Measurements from ENCODE around the gene HMCN1.

Gene HMCN1

DNA sequence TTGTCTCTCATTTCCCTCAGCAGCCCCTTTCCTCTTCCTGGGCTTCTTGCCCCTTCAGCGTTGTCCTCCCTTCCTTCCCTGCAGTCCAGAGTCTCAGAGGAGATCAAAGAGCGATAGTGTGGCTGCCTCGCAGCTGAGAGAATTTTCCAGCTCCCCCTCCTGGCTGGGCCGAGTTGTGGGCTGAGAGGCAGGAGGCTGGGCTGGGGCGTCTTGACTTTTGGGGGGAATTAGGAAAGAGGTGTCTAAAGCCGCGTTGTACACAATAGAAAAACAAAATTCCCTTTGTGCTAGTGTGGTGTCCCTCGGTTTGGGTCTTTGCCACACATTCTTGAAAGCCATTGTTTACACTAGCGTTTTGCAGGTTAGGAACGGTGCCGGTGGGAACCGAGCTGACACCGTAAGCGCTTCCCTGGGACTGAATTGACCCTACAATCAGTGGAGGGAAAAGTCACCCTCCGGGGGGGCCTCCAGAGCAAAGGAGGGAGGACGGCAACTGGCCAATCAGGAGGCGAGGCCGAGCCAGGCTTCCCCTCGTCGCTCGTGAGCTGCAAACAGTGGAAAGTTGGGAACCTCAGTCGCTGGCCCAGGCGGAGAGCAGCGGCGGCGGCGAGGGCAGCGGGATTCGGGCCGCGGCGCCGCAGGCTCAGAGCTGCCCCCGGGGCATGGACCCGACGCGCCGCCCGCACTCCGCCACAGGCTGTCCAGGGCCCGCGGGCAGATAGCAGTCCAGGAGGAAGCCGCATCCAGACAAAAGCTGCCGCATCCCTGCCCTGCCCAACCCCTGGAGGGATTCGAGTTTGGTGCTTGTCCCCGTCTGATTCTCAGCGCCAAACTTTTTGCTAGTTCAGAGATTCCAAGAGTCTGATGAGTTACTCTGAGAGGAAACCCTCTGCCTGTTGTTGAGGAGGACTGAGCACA is at the start of gene HMCN1:
HMCN1 (plus strand) TSS at position 574 of the 918 bp plus-strand sequence. CDS start 389 bp downstream, outside the sequence.
- DNase-seq = no peak

DNA sequence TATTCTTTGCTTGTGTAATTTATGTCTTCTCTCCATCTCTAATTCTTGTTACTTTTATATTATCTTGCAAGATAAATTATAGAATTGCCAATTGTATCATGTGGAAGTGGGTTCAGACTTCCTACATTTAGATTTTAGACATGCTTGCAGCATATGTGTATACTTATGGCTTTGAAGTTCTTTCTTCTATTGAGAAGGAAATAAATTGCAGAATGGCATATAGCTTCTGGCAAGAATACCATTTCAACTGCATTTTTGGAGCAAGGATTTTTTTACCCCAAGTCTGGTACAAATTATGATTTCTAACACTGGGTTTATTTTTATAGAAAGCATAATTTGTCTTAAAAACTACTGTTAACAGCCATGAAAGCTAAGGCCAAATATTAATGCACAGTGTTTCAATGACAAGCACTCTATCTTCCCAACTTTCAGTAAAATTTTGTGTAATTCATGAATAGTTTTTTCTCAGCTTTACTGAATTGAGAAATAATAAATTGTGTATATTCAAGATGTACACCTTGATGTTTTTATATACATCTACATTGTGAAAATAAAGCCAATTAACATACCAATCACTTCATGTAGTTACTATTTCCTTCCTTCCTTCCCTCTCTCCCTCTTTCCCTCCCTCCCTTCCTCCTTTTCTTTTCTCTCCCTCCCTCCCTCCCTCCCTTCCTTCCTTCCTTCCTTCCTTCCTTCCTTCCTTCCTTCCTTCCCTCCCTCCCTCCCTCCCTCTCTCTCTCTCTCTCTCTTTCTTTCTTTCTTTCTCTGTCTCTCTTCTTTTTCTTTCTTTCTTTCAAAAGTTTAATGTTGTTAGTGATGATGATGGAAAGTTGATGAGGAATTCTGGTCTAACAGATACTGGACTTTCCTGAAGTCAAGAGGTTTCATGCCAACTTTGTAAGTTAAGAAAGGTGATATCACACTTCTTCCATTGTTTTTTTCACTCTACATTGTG is 47.1 kb upstream of the HMCN1 start:
- DNase-seq = no peak

DNA sequence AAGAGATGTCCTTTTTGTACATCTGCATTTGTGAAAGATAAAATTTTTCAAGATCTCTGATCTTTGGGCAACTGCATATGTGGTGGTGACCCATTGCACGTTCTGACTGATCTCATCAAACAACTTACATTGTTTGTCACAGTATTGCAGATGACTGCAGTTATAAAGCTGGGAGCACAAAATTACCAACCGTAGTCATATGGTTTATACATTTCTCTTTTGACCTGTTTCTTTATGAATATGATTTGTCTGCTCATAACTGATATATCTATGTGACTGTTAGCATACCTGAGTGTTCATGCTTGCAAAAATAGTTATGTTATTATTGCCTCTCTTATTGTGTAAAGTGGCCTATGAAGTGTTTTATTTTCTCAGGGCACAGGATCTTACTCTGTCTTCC is 43.7 kb upstream of the HMCN1 start:
- peak; percentile 16 for DNase-seq

DNA sequence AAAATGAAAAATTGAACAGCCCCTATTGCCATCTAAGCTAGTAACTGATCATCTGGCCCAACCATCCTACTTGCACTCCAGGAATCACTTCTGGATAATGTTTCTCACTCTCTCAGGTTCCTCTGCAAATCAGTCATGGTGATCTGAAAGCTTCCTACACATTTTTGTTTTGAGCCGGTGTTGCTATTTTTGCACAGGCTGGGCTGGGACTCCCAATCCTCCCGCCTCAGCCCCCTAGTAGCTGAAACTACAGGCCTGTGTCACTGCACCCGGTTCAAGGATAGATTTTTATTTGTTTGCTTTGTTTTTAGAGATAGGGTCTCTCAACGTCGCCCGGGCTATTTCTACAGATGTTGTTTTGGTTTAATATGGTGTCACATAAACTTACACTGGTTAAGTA is 40.5 kb upstream of the HMCN1 start:
- DNase-seq = no peak

DNA sequence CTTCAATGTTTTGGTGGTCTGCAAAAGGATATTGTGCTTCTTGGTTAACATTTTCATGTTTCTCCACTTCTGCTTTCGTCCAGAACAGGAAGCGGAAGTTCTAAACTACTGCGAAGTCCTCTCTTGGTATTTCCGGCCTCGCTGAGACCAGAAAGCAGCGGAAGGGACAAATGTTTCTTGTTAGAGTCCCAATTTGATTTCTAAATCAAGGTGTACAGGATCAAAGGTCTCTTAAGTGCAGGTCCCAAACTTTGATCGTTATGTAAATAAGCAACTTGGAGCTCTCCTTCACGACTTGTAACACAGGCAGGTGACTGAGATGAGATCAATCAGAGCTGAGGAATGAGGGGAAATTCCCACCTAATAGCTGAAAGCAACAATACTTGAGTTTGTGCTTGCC is 40.1 kb upstream of the HMCN1 start:
- peak; percentile 34 for DNase-seq

DNA sequence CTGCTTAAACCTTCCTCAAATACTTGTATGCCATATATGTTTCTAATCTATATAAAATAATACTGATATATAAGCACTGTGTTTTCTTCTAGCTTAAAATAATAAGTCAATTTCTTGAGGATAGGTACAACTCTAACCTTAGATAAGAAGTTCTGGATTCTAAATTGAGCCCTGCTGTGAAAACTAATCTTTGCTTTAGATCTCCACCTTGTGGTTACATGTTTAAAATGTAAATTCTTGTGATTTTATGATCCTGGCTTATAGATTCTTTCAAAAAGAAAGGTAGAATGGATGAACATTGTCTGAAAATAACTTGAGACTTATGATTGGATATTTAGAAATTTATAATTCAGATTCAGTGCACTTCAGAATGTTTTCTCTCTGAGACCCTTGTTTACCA is 38.9 kb upstream of the HMCN1 start:
- DNase-seq = no peak

DNA sequence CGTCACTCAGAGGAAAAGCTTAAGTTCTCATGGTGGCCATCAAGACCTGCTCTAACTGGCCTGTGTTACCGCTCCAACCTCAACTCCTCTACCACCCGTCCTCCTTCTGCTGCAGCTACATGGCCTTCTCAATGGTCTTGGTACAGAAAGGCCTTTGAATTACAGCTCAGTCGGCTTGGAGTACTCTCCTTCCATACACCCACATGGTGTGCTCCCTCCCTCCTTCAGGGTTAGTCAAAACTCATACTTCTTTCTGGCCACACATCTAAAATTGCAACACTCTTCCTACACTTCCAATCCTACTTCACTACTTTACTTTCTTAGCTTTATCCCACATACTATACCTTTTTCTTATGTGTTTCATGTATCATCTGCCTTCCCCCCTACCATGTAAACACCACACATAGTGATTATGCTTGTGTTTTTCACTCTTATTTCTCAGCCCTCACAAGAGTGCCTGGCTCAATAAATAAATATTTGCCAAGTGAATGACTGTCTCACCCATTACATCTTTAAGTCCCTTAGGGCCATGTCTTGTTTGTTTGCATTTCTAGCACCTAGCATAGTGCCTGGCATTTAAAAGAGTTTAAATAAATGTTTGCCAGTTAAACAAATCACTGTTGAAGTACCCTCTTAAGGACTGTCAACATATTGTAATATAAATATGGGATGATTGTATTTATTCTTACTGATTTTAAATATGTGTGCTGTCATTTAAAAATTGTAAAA is 37.6 kb upstream of the HMCN1 start:
- DNase-seq = no peak

DNA sequence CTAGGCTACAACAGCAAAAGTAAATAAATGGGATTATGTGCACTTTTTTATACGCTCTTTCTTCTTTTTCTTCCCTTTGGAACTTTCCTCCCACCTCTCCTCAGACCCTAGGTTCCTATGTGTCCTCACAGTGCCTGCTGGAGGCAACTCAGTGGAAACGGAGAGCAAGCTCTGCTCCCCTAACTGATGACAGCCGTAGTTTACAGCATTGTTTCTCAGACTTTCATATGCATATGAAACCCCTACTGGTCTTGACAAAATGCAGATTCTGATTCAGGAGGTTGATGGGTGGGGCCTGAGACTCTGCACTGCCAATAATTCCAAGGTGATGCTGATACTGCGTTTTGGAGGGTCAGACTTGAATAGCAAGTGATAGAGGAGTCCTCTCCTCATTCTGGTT is 34.3 kb upstream of the HMCN1 start:
- DNase-seq = no peak

DNA sequence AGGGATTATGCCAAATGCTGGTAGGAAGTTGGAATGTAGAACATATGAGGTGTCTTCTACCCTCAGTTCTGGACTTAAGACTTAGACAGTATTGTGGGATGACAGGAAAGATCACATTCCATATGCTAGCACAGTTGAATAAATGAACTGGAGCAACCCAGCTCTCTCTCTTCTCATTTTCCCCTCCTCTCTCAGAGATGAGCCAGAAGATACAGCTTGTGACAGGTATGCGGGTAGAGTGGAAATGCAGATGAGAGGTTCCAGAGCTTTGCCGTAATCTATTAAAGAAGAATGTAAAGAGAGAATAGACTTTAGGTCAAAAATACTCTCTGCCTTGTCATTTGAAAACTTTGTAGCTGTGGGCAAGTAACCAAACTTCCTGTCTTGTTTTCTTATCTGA is 32.5 kb upstream of the HMCN1 start:
- no peak for DNase-seq

DNA sequence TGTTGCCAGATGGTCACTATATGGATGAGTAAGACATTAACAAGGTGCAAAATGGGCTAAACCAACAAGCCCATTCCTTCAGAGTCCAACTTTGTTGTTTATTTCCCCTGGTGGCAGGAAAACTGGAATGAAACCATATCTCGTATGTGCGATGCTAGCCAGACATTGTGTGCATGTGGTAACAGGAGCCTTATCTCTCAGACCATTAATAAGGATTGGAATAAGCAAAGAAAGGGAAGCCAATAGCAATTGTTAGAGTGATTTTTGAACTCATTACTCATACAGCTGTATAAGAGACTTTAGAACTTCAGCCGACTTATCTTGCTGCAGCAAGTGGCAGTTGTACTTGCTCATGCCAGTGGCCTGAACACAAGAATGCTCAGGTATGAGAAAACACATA is 30.0 kb upstream of the HMCN1 start:
- DNase-seq = no peak

DNA sequence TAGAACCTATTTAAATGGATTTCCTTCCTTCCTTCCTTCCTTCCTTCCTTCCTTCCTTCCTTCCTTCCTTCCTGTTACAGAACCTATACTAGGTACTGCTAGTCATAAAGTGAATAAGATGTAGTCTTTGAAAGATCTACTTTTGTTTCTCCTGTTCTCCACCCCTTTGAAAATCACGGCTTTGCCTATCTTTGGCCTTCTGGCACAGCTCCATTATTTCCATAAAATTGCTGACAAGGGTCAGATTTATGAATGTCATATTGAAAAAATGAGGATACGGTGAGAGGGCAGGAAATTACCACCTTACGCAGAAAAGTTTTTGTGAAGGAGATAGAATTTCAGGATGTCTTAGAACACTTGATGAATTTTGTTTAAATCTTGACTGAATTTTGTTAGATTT is 18.1 kb upstream of the HMCN1 start:
- DNase-seq = no peak

DNA sequence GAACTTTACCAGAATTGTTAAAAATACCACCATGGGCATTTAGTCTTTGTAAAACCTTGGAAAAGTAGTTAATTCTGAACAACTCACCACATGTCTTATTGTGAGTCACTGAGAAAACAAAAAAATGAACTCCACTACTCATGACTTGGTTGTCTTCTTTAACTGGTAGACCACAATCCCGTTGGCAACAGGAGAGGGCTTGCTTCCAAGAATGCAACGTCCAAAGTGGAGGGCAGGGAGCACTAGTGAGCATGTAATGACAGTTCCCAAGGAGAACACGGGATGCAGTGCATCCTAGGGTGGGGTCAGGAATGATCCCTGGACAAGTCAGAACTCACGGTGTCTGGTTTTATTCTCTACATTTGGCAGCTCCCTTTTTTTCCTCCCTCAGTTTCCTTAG is 15.2 kb upstream of the HMCN1 start:
- DNase-seq = no peak

DNA sequence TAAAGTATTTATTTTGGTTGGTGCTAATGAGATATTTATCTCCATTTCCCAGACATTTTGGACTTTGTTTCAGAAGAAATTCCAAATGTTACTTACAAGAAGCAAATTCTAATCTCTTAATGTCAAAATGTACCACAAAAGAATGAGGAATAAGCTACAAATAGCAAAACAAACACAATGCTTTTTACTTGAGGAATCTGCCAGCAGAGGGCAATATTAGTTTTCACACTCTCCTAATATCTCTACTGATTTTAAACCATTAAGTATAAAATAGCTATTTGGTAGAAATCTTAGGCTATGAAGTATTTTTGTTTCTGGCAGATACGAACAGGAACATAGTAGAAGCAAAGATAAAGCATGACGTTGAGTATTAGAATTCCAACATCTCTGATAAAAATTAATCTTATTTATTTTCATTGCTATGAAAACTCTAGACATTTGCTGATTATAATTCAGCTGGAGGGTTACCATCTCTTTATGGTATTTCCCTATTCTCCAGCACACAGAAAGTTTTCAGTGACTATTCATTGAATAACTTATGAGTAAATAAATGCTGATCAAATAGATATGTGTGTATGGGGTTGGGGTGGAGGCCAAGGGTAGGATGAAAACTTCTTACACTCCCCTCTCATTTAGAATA is 13.4 kb upstream of the HMCN1 start:
- no peak for DNase-seq

DNA sequence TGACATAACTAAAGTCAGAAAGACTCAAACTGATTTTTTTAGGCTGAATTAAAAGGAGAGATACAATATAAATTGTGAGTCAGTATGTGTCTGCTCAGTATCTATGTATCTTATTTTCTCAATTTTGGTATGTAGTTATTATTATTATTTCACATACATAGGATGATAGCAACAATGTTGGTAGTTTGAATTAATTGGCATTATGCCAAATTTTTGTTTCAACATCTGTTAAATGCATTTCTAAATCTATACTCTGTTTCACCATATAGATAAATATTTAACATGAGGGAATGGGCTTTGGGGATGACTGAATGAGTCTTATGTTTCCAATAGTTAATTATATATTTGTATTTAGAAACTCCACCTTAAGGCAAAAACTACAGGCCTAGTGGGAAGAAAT is 12.6 kb upstream of the HMCN1 start:
- no peak for DNase-seq

DNA sequence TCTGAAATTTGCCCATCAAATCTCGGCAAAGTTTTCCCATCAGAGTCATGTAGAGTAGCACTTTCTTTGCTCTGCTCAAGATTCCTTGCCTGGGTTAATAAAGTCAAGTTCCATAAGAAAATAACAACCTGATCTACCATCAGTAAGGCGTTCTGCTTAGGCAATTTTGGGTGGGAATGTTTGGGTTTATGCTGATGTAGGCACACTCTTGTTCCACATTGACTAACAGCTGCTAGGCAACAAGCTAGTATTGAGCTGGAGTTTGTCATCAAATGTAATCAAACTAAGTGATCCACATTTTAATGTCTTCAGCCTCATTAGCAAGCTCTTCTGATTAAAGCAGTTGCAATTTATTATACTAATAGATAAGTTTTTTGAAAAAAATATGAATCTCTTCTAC is 12.1 kb upstream of the HMCN1 start:
- DNase-seq = no peak

DNA sequence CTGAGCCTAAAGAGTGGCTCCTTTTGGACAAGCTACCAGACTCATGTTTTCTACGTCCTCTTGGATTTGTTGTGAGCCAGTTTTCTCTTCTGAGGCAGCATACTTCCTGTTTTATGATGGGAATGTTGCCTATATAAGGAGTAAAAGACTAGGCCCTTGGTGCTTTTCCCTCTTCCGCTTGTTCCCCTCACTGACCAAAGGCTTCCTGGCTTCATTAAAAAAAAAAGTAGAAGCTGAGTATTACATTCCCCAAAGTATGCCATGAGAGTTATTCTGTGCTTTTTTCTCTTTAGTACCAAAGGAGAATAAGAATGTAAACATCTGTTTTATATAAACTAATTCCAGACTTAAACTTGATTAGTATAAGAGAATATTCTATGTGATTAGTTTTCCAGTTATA is 6.5 kb upstream of the HMCN1 start:
- DNase-seq = no peak

DNA sequence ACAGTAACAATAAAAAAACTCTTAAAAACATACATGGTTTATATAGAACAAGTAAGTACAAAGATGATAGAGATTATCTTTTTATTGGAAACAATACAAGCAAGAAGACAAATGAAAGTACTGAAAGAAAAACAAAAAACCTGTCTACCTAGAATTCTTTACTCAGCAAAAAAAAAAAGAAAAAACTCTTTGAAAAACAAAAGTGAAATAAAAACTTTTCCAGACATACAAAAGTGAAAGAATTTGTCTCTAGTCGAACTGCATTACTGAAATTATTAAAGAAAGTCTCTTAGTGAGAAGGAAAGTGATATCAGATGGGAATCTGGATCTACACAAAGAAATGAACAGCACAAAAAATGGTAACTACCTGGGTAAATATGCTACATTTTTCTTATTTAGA is 2.7 kb upstream of the HMCN1 start:
- DNase-seq = no peak

DNA sequence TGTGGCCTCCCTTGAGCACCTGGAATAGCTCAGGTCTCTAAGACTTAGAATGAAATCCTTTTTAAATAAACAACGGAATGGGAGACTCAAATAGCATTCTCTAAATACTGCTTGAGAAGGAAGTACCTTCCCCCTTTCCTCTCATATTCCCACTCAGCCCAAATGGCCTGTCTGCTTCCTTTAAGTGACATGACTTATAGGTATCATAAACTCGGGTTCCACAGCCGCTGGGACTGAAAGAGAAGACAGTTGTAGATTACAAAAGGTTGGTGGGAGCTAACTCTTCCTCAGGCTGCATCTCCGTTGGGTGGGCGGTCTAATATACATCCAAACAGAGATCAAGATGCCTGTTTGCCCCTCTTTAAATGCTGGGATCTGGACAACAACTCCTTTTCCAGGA is 1.2 kb upstream of the HMCN1 start:
- no peak for DNase-seq

DNA sequence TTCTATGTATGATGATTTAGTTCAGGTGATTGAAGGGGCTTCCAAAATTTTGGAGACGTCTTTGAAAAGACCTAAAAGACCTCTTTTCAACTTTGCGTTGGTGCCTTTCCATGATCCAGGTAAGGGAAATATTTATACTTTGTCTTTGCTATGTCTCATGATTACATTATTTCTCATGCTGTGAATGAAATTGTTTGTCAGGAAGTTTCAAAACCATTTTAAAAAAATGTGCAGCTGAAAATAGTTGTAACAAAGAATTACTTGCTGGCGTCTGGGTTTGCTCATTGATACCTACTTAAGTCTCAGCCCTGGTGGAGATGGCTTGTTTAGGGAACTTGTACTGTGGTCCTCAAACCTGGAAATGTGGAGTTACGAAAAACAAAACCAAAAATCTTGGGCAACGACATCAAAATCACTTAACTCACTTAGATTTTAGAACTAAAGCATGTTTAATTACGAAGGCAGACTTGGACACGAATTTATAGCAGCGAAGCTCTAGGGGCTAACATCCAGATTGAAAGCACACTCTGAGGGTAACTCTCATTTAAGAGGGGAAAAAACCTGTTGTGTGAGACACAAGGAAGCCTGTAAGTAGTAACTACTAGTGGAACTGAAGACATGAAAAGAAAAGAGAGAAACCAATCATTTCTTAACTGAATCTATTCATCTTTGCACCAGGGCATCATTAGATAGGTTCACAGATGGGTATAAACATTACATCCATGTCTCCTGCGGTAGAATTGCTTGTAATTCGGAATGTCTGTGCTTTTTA is 924 bp downstream of the HMCN1 start:
- DNase-seq = peak; percentile 25

DNA sequence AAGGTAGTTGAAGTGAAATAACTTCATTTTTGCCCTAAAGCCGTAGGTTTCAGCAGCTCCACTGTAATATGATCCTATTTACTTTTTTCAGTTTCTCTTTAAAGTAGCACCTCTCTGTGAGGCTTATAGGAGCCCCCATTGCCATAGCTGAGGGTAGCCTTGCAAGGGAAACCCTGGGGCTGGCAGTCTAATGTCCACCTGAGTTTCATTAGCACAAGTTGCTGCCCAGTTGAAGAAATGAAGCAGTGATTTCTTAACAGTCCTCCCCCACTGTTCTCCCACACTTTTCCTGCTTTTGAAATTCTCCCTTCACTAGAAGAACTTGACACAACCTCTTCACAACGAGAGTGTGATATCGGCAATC is 1.5 kb downstream of the HMCN1 start:
- DNase-seq = no peak

DNA sequence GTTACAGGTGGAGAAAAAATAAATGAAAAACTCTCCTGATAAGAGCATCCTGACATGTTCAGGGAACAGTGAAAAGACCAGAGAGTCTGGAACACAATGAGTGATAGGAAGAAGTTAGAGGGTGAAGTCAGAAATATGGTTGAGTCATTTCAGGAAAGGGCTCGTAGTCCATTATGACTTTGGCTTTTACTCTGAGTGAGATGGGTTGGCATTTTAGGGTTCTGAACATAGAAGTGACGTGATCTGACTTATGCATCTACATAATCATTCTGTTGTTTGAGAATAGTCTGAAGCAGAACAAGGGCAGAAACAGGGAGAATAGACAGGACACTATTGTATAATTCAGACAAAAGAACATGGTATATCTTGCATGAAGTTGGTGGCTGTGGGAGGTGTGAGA is 5.8 kb downstream of the HMCN1 start:
- DNase-seq = peak; percentile 85

DNA sequence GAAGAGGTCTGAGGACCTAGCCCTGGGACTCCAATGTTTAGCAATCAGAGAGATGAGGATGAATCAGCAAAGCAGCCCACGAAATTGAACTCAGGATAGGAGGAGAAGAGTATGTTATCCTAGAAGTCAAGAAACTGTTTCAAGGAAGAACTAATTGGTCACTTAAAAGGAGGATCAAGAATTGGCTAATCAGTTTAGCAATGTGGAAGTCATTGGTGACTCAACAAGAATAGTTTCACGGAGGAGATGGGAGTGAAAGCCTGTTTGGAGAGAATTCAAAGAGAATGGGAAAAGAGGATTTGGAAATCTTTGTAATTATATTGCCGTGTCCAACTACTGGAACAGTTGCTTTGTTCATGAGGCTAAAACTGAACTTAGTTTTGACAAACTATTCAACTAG is 7.4 kb downstream of the HMCN1 start:
- no peak for DNase-seq

Data from activated CD4-positive, alpha-beta T cell treated with anti-CD3 and anti-CD28 coated beads, Interleukin-2, amount 50 U/mL, for 16 hours (primary cell).